AG09309 (cell line): ENCODE measurements around the gene KIF6.

Experiments used
- DNase-seq: peaks from one replicate; pipeline ENCODE4 v3.0.0-alpha.2; 2010; ENCODE audit warnings: low read depth
- H3K4me3 ChIP-seq: 2 replicates; pipeline ENCODE4 v1.5.1; 2011; ENCODE audit warnings: mild to moderate bottlenecking, low read depth, low read length, moderate library complexity; ENCODE audit not compliant: control insufficient read depth
- TF ChIP-seq, protein P1 (sequence below): IDR thresholded peaks from 2 replicates; pipeline ENCODE4 v1.5.1; 2011; ENCODE audit warnings: mild to moderate bottlenecking, low read depth, low read length, inconsistent platforms; ENCODE audit not compliant: insufficient read depth, control insufficient read depth; ENCODE audit errors: missing control alignments

The KIF6 gene

DNA sequence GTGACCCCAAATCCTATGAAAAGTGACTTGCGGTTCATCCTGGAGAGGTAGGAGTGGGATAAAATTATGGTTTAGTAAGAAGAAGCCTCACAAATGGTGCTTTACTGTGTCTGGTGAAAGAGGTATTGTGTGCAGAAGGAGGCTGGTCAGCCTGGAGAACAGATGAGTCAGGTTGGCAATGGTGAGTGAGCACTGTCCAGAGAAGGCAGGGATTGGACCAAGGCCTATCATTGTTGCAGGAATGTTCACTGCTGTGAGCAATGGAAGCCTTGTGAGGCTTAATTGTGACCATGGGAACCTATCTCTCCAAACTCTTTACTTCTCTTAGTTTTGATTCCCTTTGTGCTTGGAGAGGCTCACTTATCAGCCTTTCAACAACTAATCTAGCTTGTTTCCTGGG is 313.7 kb downstream of the KIF6 start:
- DNase-seq = no peak
- H3K4me3 ChIP-seq = no peak overlapping the region
- TF ChIP-seq, protein P1, sequence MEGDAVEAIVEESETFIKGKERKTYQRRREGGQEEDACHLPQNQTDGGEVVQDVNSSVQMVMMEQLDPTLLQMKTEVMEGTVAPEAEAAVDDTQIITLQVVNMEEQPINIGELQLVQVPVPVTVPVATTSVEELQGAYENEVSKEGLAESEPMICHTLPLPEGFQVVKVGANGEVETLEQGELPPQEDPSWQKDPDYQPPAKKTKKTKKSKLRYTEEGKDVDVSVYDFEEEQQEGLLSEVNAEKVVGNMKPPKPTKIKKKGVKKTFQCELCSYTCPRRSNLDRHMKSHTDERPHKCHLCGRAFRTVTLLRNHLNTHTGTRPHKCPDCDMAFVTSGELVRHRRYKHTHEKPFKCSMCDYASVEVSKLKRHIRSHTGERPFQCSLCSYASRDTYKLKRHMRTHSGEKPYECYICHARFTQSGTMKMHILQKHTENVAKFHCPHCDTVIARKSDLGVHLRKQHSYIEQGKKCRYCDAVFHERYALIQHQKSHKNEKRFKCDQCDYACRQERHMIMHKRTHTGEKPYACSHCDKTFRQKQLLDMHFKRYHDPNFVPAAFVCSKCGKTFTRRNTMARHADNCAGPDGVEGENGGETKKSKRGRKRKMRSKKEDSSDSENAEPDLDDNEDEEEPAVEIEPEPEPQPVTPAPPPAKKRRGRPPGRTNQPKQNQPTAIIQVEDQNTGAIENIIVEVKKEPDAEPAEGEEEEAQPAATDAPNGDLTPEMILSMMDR = no peak

DNA sequence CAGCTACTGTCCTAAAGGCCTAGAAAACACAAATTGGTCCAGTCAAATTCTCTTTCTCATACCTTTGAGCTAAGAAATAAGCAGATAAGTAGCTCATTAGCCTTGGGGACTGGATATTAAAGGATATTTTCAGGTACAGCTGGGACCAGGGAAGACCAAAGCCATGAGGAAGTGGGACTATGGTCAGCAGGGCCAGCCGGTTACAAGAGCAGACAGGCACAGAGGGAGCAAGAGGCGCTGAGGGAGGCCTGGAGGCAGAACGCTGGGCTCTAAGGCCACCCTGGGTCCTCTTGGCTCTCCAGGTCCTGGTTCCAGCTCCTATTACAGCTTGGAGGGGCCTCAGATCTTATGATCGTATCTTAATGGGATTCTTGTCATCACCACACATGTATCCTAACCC is 314.2 kb downstream of the KIF6 start:
- no peak overlapping the region for H3K4me3 ChIP-seq
- TF ChIP-seq, protein P1 = no peak
- DNase-seq = no peak

DNA sequence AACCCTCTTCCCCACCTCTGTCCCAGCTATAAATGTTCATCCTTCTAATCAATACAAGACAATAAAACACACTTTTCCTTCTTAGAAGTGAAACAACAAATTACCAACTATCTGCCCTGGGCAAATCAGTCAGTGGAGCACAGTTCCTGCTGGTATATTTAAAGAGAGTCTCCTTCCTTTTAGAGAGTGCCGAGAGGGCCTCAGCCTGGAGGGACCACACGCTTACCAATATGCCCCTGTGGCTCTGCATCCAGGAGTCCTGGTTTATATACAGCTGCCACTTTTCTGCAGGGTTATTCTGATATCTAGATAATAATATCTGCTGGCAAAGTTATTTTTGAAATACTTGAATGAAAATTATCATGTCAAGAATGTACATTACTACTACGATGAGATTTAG is 315.3 kb downstream of the KIF6 start:
- DNase-seq = no peak
- no peak overlapping the region for H3K4me3 ChIP-seq
- TF ChIP-seq, protein P1 = no peak

DNA sequence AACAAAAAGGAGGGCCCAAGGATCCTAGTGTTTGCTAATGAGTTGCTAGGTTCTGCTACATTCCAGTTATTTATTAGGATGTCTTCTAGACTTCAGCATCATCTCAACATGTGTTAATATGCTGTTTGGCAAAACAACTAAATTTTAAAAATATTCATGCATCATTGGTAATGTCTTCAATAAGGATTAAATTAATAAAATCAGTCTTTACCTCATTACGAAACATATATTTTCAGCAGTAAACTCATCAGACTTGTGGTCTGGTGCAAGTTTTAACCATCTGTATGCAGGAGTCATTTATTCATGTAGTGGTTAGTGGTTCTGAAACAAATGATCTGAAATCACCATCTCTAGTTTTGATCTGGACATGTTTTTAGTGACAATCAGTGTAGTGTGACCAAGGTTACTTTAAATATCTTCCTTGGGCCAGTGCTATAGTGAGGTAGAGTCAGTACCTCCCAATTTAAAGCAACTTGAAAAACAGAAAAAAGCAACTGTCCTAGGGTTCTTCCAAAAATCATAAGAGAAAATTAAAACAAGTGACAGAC is 317.7 kb downstream of the KIF6 start:
- no peak for DNase-seq
- TF ChIP-seq, protein P1 = no peak
- H3K4me3 ChIP-seq = no peak overlapping the region

DNA sequence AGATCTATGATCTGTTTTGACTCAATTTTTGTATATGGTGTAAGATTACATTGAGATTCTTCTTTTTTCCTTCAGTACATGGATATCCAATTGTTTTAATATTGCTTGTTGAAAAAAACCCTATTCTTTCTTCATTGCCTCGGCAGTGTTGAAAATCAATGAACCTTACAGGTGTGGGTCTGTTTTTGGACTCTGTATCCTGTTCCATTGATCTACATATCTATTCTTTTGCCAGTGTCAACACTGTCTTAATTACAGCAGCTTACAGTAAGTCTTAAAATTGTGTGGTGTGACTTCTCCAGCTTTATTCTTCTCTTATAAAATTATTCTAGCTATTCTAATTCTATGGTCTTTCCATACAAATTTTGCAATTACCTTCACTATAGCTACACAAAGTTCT is 320.9 kb downstream of the KIF6 start:
- TF ChIP-seq, protein P1 = no peak
- H3K4me3 ChIP-seq = no peak overlapping the region
- DNase-seq = no peak

DNA sequence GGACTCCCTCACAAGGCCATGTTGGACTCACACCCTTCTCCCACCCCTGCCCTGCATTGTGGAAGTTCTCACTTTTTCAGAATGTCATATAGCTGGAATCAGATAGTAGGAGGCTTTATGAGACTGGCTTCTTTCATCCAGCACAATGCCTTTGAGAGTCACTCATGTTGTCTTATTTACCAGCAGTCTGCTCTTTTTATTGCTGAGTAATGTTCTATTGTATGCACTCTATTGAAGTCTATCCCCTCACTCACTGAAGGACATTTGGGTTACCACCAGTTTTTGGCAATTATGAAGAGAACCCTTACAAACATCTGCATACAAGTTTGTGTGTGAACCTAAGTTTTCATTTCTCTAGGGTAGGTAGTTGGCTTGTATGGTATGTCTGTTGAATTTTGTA is 321.9 kb downstream of the KIF6 start:
- no peak overlapping the region for H3K4me3 ChIP-seq
- TF ChIP-seq, protein P1 = no peak
- DNase-seq = no peak
